HepG2 (cell line): ENCODE measurements around the gene WDR45B.

Source experiments
- ATF2 ChIP-seq: sonication (generic); formaldehyde crosslinking; IDR thresholded peaks from 2 replicates; pipeline ENCODE4 v1.4.0; 2020; ENCODE audit warnings: missing genetic modification reagents
- CTCF ChIP-seq: sonication (generic); formaldehyde crosslinking; IDR thresholded peaks from 2 replicates; pipeline ENCODE4 v1.5.0; 2020; ENCODE audit warnings: mild to moderate bottlenecking, missing genetic modification reagents, moderate library complexity
- SRSF9 ChIP-seq: fragments of 200-400 bp; formaldehyde crosslinking; IDR thresholded peaks from 2 replicates; pipeline ENCODE4 v1.6.1; 2018; ENCODE audit warnings: borderline replicate concordance, mild to moderate bottlenecking, low read depth, low read length; ENCODE audit not compliant: insufficient read depth, poor library complexity, severe bottlenecking
- TGIF2 ChIP-seq: IDR thresholded peaks from 2 replicates; pipeline ENCODE4 v1.6.1; 2016; ENCODE audit warnings: control low read depth, missing compliant biosample characterization
- ZNF232 ChIP-seq: sonication (generic); formaldehyde crosslinking; IDR thresholded peaks from 2 replicates; pipeline ENCODE4 v1.4.0; 2020; ENCODE audit warnings: missing genetic modification reagents, borderline replicate concordance
- ZNF724P ChIP-seq: sonication (generic); formaldehyde crosslinking; IDR thresholded peaks from 2 replicates; pipeline ENCODE4 v1.8.0; 2022; ENCODE audit warnings: missing genetic modification reagents, borderline replicate concordance
- TF ChIP-seq, protein P1 (sequence below): sonication (generic); formaldehyde crosslinking; IDR thresholded peaks from 2 replicates; pipeline ENCODE4 v1.4.0; 2020; ENCODE audit warnings: missing genetic modification reagents
- TF ChIP-seq, protein P2 (sequence below): sonication (generic); formaldehyde crosslinking; conservative IDR thresholded peaks from 2 replicates; pipeline ENCODE4 v1.4.0; 2020; ENCODE audit warnings: missing genetic modification reagents

DNA sequence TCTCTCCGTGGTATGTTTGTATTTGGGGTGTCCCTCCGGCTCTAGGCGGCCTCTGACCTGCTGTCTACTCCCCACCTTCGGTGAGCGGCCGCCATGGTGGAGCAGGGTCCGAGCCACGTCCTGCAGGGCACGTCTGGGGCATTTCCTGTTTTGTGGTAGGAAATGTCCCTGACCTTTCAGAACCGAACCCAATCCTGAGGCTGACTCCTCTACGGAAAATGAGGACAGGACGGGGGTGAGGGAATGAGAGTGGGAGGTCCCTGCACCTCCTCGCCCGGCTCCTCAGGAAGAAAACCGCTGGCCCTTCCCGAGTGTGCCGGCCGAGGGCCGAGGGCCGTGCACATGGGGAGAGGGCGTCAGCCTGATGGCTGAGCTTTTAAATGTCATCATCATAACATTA is 45.8 kb downstream of the WDR45B start:
- no peak for TF ChIP-seq CTCF (CRISPR knock-in tag)
- TF ChIP-seq, protein P1, sequence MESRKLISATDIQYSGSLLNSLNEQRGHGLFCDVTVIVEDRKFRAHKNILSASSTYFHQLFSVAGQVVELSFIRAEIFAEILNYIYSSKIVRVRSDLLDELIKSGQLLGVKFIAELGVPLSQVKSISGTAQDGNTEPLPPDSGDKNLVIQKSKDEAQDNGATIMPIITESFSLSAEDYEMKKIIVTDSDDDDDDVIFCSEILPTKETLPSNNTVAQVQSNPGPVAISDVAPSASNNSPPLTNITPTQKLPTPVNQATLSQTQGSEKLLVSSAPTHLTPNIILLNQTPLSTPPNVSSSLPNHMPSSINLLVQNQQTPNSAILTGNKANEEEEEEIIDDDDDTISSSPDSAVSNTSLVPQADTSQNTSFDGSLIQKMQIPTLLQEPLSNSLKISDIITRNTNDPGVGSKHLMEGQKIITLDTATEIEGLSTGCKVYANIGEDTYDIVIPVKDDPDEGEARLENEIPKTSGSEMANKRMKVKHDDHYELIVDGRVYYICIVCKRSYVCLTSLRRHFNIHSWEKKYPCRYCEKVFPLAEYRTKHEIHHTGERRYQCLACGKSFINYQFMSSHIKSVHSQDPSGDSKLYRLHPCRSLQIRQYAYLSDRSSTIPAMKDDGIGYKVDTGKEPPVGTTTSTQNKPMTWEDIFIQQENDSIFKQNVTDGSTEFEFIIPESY (CRISPR knock-in tag) = no peak
- TF ChIP-seq, protein P2, sequence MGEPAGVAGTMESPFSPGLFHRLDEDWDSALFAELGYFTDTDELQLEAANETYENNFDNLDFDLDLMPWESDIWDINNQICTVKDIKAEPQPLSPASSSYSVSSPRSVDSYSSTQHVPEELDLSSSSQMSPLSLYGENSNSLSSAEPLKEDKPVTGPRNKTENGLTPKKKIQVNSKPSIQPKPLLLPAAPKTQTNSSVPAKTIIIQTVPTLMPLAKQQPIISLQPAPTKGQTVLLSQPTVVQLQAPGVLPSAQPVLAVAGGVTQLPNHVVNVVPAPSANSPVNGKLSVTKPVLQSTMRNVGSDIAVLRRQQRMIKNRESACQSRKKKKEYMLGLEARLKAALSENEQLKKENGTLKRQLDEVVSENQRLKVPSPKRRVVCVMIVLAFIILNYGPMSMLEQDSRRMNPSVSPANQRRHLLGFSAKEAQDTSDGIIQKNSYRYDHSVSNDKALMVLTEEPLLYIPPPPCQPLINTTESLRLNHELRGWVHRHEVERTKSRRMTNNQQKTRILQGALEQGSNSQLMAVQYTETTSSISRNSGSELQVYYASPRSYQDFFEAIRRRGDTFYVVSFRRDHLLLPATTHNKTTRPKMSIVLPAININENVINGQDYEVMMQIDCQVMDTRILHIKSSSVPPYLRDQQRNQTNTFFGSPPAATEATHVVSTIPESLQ (CRISPR knock-in tag) = no peak
- TF ChIP-seq ZNF724P (CRISPR knock-in tag) = no peak
- TF ChIP-seq ZNF232 (CRISPR knock-in tag) = no peak
- no peak for TF ChIP-seq SRSF9
- no peak for TF ChIP-seq TGIF2
- no peak for TF ChIP-seq ATF2
